ENCODE measurements around the gene SPDYE2.
"Not testable (repeated sequence)": the region's sequence is repeated elsewhere in the genome, so short reads cannot be mapped to it uniquely, and the experiment has no call there.

The SPDYE2 gene

DNA sequence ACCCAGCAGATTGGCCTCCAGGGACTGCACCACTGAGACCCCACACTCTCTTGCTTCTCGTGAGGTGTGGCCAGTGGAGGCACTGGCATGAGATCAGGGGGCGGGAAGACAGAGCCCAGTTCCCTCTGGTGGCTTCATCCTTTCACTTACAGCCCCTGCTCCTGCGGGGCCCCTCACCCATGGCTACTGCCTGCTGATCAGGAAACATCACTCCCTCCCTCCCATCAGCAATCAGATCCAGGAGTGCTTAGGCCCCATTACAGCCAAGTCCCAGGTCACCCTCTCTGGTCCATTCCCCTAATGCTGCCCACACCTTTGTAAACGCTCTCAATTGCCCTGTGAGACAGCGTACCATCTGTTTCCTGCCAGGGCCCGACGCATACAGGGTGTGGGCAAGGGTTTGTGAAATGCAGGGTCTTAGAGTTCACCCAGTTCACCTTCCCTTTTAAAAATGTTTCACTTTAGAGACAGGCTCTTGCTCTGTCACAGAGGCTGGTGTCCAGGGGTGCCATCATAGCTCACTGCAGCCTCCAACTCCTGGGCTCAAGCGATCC lies 15.9 kb upstream of the SPDYE2 start:
- DNase-seq = not testable (repeated sequence)

DNA sequence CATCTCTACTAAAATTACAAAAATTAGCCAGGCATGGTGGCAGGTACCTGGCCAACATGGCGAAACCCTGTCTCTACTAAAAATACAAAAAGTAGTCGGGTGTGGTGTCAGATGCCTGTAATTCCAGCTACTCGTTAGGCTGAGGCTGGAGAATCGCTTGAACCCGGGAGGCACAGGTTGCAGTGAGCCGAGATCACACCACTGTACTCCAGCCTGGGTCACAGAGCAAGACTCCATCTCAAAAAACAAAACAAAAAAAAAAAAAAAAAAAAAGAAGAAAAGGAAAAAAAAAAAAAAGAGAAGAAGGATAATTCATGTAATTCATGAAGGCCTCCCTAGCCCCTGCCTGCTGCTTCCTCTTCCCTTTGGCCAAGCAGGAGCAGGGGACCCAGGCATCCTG lies 10.4 kb upstream of the SPDYE2 start:
- DNase-seq = not testable (repeated sequence)

DNA sequence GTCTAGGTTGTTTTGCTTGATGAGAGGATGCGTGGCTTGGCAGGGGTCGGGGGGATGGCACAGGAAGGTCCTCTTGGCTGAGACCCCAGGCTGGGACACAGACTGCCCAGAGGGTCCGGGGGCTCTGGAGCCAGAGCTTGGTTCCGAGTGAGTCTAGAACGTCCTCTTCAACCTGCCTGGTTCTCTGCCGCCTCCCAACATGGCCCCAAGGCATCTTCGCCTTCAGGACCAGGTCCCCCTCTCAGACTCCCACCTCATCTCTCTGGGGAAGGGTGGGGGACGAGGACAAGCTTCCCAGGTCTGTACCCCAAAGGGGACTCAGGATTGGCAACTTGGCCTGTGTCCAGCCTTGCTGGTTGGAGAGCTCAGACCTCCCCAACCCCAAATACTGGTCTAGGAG lies 8.9 kb upstream of the SPDYE2 start:
- DNase-seq = not testable (repeated sequence)

DNA sequence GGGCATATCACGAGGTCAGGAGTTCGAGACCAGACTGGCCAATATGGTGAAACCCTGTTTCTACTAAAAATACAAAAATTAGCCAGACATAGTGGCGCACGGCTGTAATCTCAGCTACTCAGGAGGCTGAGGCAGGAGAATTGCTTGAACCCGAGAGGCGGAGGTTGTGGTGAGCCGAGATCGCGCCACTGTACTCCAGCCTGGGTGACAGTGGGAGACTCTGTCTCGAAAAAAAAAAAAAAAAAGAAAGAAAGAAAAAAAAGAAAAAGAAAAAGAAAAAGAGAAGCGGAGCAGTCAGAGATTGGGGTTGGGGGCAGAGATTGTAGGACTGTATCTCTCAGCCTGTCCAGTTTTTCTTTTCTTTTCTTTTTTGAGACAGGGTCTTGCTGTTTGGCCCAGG lies 8.3 kb upstream of the SPDYE2 start:
- not testable (repeated sequence) for DNase-seq

DNA sequence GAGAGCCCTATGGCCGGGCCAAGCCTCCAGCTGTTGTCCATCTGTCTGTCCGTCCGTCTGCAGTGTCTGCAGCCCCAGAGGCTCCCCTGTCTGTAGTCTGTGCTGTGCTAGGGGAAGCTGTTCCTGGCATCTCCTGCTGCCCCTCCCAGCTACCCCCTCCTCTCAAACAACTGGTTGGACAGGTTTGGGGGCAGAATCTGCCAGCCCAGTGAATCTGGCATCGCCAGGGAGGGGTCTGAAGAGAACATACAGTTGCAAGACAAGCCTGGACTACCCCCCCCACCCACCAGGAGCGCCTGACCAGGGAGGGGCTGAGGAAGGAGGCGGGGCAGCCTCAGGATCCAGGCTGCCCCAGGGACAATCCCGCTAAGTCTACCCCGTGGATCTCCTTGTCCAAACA lies 7.4 kb upstream of the SPDYE2 start, which contains the start of gene UPK3BL2:
Gene UPK3BL2, minus strand, starts transcription at position 101 of the 400 bp plus-strand sequence. Its CDS starts 60 bp downstream, at position 41.
- not testable (repeated sequence) for DNase-seq

DNA sequence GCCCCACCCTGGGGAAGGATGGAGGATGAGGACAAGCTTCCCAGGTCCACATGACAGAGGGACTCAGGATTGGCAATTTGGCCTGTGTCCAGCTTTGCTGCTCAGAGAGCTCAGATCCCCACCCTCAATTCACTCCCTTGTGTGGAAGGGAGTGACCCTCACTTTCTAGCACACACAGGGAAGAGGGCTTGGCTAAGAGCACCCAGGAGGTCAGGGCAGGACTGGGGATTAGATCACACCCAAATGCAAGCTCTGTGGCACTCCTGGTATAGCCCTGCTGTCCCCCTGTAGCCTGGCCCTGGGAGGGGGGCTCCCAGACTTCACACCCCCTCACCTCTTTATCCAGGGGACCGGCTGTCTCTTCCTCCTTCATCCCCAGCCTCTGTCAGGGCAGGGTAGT lies 6.7 kb upstream of the SPDYE2 start:
- not testable (repeated sequence) for DNase-seq

DNA sequence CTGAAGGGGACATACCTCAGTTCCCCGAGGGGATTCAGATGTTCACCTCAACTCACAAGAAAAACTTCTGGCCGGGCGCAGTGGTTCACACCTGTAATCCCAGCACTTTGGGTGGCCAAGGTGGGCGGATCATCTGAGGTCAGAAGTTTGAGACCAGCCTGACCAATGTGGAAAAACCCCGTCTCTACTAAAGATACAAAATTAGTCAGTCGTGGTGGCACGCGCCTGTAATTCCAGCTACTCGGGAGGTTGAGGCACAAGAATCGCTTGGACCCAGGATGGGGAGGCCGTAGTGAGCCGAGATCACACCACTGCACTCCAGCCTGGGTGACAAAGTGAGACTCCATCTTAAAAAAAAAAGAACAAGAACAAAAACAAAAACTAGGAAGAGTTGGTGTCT lies 5.7 kb upstream of the SPDYE2 start:
- not testable (repeated sequence) for DNase-seq

DNA sequence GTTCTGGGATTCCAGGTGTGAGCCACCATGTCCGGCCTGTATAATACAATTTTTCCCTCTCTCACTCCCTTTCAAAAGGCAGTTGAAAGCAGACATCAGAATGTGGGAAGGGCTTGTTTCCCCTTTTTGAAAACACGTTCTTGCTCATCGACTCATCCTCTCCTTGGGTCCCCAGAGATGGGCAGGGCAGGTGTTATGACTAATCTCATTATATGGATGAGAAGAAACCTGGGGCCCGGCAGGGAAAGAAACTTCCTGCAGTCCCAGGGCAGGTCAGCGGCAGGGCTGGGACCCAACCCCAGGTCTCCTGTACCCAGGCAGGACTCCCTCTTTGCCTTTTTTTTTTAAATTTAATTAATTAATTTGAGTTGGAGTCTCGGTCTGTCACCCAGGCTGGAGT lies 4.7 kb upstream of the SPDYE2 start:
- not testable (repeated sequence) for DNase-seq

DNA sequence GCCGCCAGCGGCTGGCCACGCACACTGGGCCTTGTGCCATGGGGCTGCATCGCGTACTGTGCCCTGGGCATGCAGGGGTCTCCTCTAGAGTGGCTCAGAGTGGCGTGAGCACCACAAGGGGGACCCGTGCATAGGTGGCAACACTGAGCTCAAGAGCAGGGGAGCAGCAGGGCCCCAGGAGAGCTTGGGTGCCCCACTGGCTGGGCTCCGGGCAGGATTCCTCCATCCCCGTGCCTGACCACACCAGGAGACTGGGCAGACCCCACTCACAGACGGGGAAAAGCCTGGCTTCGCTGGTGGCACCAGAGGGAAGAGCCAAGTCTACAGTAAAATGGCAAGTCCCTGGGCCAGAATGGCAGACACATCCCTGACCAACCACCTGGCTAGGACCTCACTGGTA lies 17.6 kb downstream of the SPDYE2 start:
- not testable (repeated sequence) for DNase-seq

DNA sequence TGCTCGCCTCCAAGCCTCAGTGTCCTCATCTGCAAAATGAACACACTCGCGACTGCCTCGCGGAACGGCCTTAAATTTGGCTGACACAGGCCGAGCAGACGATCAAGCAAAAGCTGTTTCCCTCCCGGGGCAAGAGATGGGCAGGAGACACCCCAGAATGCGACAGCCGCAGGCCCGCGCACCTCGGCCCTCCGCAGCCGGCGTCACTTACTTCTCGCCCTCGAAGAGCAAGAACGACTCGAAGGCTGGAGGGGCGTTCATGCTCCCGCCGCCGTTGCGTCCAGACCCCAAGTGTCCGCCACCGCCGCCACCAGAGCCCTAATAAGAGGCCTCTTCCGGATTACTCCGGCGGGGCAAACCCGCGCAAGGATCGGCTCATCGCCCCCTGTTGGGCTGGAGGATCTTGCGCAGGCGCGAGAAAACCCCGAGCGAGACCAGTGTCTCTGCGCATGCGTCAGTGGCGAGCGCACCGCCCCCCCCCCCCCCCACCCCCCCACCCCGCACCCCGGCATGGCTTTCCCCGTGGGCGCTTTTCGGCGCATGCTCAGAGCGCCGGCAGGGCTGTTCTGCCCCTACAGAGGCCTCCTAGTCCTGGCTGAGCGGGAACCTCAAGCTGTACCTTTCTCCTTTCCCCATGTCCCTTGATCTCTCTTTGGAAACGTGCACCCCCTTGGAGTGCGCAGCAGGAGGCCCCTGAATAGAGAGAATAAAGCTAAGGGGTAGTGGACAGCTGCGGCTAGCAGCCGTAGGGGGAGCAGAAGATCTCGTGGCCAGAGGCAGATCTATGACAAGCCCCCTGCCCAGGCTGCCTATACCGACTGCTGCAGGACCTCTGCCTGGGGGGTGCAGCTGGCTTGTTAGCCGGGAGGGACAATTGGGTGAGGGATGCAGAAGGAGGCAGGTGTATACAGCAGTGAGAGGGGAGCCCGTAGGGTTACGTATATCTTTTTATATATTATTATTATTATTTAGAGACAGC lies 21.5 kb downstream of the SPDYE2 start, which contains the start of gene POLR2J3:
Gene POLR2J3, minus strand, starts transcription at position 323 of the 979 bp plus-strand sequence. Its CDS starts 62 bp downstream, at position 261.
- DNase-seq = not testable (repeated sequence)

DNA sequence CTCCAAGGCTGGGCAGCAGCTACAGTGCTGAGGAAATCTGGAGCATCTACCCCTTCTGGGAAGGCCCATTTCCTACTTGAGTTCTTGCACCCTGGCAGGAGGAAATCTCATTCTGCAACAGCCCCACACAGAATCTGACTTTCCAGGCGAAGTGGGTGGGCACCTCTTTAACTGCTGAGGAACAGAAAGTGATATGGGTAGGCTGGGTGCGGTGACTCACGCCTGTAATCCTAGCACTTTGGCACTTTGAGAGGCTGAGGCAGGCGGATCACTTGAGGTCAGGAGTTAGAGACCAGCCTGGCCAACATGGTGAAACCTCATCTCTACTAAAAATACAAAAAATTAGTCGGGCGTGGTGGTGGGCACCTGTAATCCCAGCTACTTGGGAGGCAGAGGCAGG lies 23.6 kb downstream of the SPDYE2 start:
- DNase-seq = not testable (repeated sequence)

DNA sequence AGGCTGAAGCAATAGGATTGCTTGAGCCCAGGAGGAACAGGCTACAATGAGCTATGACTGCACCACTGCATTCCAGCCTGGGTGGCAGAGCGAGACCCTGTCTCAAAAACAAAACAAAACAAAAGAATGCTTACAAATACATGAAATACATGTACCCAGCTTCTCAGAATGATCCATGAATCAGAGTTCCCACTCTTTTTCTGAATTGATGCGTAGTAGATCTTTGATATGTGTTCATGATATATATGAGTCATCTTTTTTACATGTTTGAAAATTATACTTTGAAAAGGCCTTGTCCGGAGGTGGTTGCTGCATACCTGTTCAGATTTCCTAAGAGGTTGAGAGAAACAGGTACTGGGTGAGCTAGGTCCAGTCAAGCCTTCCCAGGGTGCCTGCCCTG lies 25.3 kb downstream of the SPDYE2 start:
- DNase-seq = not testable (repeated sequence)

DNA sequence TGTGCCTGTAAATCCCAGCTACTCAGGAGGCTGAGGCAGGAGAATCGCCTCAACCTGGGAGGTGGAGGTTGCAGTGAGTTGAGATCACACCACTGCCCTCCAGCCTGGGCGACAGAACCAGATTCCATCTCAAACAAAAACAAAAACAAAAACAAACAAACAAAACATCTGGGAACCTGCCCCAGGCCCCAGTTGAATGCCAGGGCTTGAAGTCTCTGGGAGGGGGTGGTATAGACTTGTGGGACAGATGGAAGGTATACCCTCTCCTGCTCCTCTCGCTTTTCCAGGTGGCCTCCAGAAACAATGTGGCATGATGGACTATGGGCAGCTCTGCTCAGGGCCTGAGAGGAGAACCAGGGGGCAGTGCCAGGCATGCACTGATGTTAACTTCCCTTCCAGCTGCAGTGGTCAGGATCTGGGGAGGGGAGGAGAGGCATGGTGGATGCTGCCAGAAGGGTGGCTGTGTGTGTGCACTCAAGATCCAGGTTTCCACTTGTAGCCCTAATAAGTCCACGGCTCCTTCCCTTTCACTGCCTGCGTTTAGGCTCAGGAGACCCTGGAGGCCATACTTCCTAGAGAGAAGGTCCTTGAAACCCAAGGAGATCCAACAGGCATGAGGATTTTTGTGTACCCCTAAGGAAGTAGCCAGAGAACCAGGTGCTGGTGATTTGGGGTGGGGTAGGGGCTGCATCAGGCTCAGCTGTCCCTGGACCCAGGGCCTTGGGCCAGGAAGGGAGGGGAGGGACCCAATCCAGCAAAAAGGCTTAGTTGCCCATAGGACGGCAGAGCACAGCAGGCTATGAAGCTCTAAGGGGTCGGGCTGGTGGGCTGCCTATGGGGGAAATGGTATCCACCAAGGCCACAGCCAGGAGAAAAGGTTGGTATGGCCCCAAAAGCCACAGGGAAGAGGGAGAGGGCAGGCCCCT lies 26.6 kb downstream of the SPDYE2 start:
- DNase-seq = not testable (repeated sequence)

DNA sequence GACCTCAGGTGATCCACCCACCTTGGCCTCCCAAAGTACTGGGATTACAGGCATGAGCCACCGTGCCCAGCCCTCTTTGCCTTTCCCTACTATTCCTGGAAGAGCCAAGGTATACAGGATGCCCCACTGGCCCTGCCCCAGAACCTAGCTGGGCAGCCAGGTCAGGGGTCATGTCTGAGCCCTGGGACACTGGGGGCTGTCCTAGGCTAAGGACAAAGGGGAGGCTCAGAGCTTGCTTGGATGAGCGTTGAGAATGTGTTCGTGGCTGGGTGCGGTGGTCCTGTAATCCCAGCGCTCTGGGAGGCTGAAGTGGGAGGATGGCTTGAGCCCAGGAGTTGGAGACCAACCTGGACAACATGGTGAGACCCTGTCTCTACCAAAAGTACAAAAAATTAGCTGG lies 27.5 kb downstream of the SPDYE2 start:
- not testable (repeated sequence) for DNase-seq

DNA sequence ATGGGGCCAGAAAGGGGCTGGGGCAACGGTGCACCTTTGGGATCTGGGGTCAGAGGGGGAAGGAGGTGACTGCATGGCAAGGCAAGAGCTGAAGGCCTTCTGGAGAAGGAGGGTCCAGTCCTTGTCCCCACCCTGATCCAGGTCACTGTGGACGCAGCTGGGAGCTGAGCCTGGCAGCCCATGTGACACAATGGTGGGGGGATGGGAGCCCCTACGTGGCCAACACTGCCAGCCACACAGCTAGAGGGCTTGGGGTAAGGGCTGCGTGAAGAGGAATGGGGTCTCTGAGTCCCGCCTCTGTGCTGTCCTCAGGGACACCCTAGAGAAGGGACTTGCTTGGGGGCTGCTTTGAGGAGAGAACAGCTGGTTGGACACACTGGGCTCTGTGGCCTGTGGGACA lies 30.7 kb downstream of the SPDYE2 start:
- DNase-seq = not testable (repeated sequence)

DNA sequence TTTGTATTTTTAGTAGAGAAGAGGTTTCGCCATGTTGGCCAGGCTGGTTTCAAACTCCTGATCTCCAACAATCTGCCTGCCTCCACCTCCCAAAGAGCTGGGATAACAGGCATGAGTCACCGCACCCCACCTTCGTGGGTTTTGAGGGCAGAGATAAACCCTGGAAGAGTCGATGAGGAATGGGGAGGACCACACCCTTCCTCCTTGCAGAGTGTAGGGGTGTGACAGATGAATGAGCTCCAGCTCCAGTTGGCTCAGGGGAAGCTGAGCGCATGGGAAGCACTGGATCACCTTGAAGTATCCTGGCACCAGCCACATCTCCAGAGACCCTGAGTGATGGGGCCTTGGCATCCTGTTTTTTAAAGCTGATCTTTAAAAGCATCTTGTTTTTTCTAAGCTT lies 32.5 kb downstream of the SPDYE2 start:
- not testable (repeated sequence) for DNase-seq

DNA sequence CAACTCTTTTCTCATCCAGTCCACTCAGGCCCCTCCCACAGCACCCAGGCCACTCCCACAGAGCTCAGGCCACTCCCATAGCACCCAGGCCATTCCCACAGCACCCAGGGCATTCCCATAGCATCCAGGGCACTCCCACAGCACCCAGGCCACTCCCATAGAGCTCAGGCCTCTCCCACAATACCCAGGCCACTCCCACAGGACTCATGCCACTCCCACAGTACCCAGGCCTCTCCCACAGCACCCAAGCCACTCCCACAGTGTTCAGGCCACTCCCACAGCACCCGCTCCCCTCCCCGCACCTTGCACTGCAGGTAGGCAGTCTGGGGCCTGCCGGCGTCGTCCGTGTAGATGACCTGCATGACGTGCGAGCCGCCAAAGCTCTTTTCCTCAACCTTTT lies 38.8 kb downstream of the SPDYE2 start:
- not testable (repeated sequence) for DNase-seq

DNA sequence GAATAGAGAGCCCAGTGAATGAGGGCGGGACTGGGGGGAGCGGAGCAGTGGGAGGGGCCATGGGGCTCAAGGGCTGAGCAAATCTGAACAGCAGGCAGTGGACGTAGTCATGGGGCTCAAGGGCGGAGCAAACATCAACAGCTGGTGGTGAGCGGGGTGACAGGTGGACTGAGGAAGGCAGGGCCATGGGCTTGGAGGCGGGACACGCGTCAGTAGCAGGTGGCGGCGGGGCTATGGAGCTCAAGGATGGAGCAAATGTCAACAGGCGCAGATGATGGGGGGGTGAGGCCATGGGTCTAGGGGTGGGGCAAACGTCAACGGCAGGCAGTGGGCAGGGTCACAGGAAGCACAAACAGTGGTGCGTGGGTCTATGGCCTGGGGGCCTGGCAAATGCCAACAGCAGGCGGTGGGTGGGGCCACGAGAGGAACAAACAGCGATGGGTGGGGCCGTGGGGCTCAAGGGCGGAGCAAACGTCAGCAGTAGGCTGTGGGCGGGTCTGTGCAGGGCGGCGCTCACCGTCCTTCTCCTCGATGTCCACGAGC lies 41.5 kb downstream of the SPDYE2 start:
- DNase-seq = not testable (repeated sequence)

DNA sequence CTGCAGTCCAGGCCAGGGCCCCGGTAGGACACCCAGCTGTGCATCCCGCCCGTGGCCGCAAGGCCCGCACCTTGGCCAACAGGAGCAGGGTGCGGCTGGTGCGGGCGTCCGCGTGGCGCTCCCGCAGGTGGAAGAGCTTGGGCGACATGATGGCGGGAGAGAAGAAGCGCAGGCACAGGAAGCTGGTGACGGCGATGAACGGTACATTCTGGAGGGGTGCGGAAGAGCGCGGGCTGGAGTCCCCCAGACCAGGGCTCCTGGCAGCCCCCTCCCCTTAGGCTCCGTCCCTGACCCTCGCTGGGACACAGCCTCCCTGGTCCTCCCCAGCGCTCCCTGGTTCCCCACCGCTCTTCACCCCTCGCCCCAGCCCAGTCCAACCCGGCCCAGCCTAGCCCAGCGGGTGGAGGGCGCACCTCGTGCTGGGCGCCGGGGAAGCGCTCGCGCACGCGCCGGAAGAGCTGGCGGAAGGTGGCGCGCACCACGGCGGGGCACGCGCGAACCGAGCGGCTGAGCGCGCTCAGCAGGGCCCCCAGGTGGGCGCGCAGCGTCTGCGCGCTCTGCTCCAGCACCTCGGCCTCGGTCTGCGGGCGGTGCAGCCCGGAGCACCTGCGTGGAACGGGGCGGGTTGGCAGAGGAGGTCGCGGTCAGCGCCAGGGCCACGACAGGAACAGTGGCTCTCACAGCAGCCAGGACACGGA lies 42.8 kb downstream of the SPDYE2 start:
- not testable (repeated sequence) for DNase-seq

DNA sequence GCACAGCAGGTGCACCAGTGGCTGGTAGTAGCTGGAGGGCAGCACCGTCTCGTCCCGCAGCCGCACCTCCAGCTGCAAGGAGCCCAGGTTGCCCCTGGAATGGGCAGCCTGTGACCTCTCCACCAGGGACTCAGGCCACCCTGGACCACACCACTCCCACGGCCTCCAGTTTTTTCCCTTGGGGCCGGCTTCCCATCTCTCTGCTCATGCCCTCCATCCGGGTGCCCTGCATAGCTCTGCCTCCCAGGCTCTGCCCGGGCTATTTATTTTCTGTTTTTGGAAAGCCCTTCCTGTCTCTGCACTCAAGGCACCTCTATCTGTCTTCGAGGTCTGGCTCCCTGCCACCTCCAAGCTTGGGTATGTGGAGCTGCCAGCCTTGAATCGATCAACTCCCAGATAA lies 45.0 kb downstream of the SPDYE2 start:
- not testable (repeated sequence) for DNase-seq
